ENCODE data around the gene IDI2. TPM values are rescaled to one million over a fixed set of nuclear protein-coding genes. Genes with fewer than 3 reads are reported as not detected.

IDI2 gene
- total RNA-seq, 1 experiment from 2014 or later, result not detected

DNA sequence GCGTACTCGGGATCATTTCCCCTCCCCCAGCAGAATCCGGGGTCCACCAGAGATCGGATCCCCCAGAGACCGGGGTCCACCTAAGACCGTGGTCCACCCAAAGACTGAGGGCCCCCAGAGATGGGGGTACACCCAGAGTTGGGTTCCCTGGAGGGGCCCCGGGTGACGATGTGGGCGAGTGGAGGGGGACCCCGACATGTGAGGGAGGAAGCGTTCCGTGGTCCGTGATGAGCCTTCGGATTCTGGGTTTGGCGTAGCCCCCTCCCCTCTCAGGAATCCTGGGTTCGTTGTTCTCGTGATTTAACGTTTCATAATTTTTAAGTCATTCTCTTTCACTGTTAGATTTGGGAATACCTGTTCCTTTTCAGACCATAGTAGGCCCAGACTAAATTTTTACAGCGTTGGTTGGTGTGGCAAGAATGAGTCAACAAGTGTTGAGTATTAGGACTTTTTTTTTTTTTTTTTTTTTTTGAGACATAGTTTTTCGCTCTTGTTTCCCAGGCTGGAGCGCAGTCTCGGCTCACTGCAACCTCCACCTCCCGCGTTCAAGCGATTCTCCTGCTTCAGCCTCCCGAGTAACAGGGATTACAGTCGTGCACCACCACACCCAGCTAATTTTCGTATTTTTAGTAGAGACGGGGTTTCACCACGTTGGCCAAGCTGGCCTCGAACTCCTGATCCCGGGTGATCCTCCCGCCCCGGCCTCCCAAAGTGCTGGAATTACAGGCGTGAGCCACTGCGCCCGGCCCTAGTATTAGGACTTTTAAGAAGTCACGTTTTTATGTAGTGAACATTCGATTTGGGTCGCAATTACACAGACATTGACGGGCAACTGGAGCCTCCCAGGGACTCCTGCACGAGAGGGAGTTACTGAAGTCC, 36.8 kb downstream of the IDI2 start:
- intact Hi-C loops (cut with micrococcal nuclease), result no loop called here
- Mint-ChIP-seq H3K27ac (ENCODE audit: low read depth, unreplicated experiment) (peak overlapping the region; percentile 96), H3K36me3 (ENCODE audit: insufficient read depth, unreplicated experiment) (peaks cover 34% of the 10 kb centered on the region), H3K4me1 (ENCODE audit: insufficient read depth, unreplicated experiment) (peaks cover 20% of the 10 kb centered on the region), H3K27me3 (ENCODE audit: insufficient read depth, unreplicated experiment) (no peaks in the 10 kb centered on the region), H3K9me3 (ENCODE audit: unreplicated experiment) (no peaks in the 10 kb centered on the region), H3K4me3 (ENCODE audit: unreplicated experiment) (peak overlapping the region; percentile 95)
- ChIA-PET POLR2A (interaction anchor here (0.6 to 6.3 kb wide), 19 partner anchors 14 to 254 kb away, joined by 3 to 170 read pairs (median 5); partner anchors contain the start of genes IDI1, LARP4B and WDR37), CTCF (interaction anchor here (1.2 kb wide), 1 partner anchor 15 kb away, joined by 3 read pairs; no protein-coding TSS in a partner anchor)
- peak; percentile 19 for DNase-seq (ENCODE audit: unreplicated experiment)
- BruUV-seq (replicated peaks), result TSS peak; percentile 58
- TF ChIP-seq, protein P1, sequence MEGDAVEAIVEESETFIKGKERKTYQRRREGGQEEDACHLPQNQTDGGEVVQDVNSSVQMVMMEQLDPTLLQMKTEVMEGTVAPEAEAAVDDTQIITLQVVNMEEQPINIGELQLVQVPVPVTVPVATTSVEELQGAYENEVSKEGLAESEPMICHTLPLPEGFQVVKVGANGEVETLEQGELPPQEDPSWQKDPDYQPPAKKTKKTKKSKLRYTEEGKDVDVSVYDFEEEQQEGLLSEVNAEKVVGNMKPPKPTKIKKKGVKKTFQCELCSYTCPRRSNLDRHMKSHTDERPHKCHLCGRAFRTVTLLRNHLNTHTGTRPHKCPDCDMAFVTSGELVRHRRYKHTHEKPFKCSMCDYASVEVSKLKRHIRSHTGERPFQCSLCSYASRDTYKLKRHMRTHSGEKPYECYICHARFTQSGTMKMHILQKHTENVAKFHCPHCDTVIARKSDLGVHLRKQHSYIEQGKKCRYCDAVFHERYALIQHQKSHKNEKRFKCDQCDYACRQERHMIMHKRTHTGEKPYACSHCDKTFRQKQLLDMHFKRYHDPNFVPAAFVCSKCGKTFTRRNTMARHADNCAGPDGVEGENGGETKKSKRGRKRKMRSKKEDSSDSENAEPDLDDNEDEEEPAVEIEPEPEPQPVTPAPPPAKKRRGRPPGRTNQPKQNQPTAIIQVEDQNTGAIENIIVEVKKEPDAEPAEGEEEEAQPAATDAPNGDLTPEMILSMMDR (IDR thresholded peaks at IDR 0.05; ENCODE audit: unreplicated experiment), result no peak

DNA sequence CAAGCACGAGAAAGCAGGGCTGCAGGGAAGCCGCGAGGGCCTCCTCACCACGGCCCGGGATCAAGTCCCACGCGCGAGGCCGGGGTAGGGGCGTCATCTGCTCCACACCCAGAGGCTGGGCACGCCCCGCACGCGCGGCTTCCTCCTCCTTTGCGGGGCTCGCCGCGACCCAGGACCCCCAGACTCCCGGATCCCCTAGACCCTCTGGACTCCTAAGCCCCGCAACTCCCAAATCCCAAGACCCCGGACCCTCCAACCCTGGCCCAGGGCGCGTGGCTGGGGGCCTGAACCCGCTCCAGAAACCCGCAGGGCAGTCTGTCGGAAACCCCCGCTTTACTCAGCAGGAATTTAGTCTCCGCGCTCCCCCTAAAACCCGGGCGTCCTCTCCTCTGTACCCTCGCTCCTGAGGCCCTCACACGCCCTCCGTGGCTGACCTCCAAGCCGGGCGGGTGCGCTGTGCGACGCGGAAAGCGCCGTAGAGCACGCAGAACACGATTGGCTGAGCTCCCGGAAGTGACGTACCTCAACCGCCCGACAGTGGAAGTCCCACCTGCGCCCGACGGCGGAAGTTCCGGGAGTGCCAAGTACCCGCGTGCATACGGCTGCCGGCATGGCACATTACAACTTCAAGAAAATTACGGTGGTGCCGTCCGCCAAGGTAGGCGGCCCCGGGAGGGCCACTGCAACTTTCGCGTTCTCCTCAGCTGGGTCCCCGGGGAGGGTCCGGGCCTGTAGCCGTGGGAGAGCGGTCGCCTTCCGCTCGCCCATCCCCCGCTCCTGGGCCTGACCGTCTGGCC, 37.6 kb downstream of the IDI2 start, which contains the start of gene GTPBP4:
TSS of gene GTPBP4 (plus strand) at position 565 of the 797 bp plus-strand sequence. CDS start at position 611, 46 bp downstream.
- Mint-ChIP-seq H3K36me3 (ENCODE audit: insufficient read depth, unreplicated experiment) (peaks cover 26% of the 10 kb centered on the region), H3K9me3 (ENCODE audit: unreplicated experiment) (no peaks in the 10 kb centered on the region), H3K4me3 (ENCODE audit: unreplicated experiment) (peak within 1 kb of the TSS; percentile 95), H3K27me3 (ENCODE audit: insufficient read depth, unreplicated experiment) (no peaks in the 10 kb centered on the region), H3K27ac (ENCODE audit: low read depth, unreplicated experiment) (peak within 1 kb of the TSS; percentile 96), H3K4me1 (ENCODE audit: insufficient read depth, unreplicated experiment) (peaks cover 20% of the 10 kb centered on the region)
- TSS peak; percentile 53 for BruUV-seq (replicated peaks)
- ChIA-PET POLR2A (interaction anchor here (0.6 to 6.3 kb wide), 26 partner anchors 10 to 851 kb away, joined by 3 to 170 read pairs (median 4); partner anchors contain the start of genes IDI1, LARP4B and WDR37), CTCF (interaction anchor here (0.5 to 1.0 kb wide), 2 partner anchors 42 to 48 kb away, joined by 3 to 4 read pairs; no protein-coding TSS in a partner anchor)
- TF ChIP-seq, protein P1 (IDR thresholded peaks at IDR 0.05; ENCODE audit: unreplicated experiment), result no peak
- intact Hi-C loops (cut with micrococcal nuclease), result loop anchor here (2.0 kb wide), 1 partner anchor 57 kb away; the partner anchor contains the start of gene LARP4B
- DNase-seq (ENCODE audit: unreplicated experiment), result peak; percentile 95

DNA sequence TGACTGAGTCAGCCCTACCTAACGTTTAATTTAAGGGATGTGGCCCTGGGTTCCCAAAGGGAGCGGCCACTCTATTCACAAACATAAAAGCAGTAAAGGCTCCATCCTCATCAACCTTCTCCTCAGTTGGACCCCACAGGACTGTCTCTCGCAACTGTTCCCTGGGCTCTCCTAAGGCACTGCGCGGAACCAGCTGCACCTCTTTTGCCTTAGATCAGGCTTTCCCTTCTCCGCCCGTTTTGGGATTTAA, 38.1 kb downstream of the IDI2 start:
- Mint-ChIP-seq H3K9me3 (ENCODE audit: unreplicated experiment) (no peaks in the 10 kb centered on the region), H3K36me3 (ENCODE audit: insufficient read depth, unreplicated experiment) (peaks cover 22% of the 10 kb centered on the region), H3K27ac (ENCODE audit: low read depth, unreplicated experiment) (peak overlapping the region; percentile 96), H3K4me1 (ENCODE audit: insufficient read depth, unreplicated experiment) (peaks cover 20% of the 10 kb centered on the region), H3K4me3 (ENCODE audit: unreplicated experiment) (peak overlapping the region; percentile 95), H3K27me3 (ENCODE audit: insufficient read depth, unreplicated experiment) (no peaks in the 10 kb centered on the region)
- POLR2A ChIA-PET, result interaction anchor here (0.6 to 6.3 kb wide), 15 partner anchors 16 to 482 kb away, joined by 3 to 170 read pairs (median 7); partner anchors contain the start of genes IDI1, LARP4B and WDR37
- TF ChIP-seq, protein P1 (IDR thresholded peaks at IDR 0.05; ENCODE audit: unreplicated experiment), result no peak
- no peak for DNase-seq (ENCODE audit: unreplicated experiment)
- intact Hi-C loops (cut with micrococcal nuclease), result loop anchor here (2.0 kb wide), 1 partner anchor 57 kb away; the partner anchor contains the start of gene LARP4B
- CTCF ChIA-PET, result interaction anchor here (0.5 to 1.0 kb wide), 2 partner anchors 42 to 48 kb away, joined by 3 to 4 read pairs; no protein-coding TSS in a partner anchor
- BruUV-seq (replicated peaks), result no TSS peak

All from MCF 10A (cell line).